Measurements from ENCODE around the gene TAF1D.

GRCh38 chr11:93740031-93740729, 1.1 kb downstream of the TAF1D start:
- TF ChIP-seq CTCF (IDR thresholded peaks at IDR 0.05) (no peak), POLR2A (IDR thresholded peaks at IDR 0.05) (no peak)

All from adrenal gland (tissue), 5 donors.